Neural progenitor cell (in vitro differentiated cells): ENCODE data around the gene RINT1. TPM values are rescaled to one million over a fixed set of nuclear protein-coding genes. Genes with fewer than 3 reads are reported as not detected.

Experiments used
- DNase-seq: peaks from one replicate; pipeline ENCODE4 v3.0.0-alpha.2; 2016; ENCODE audit warnings: low spot score
- H2AFZ ChIP-seq: fragments of 200-600 bp; sonication (generic); replicated peaks from 2 replicates; pipeline ENCODE4 v1.6.1; 2016; ENCODE audit warnings: antibody characterized with exemption
- H3F3A ChIP-seq: fragments of 200-600 bp; sonication (generic); 2 replicates; pipeline ENCODE4 v1.6.1; 2016; ENCODE audit warnings: antibody characterized with exemption, low read depth
- H3K27ac ChIP-seq: fragments of 200-600 bp; sonication (generic); 2 replicates; pipeline ENCODE4 v1.5.1; 2016; ENCODE audit warnings: mild to moderate bottlenecking
- H3K27me3 ChIP-seq: fragments of 200-600 bp; sonication (generic); 2 replicates; pipeline ENCODE4 v1.6.1; 2016; ENCODE audit warnings: mild to moderate bottlenecking, moderate library complexity
- H3K36me3 ChIP-seq: fragments of 200-600 bp; sonication (generic); 2 replicates; pipeline ENCODE4 v1.5.1; 2016
- H3K4me1 ChIP-seq: fragments of 200-600 bp; sonication (generic); 2 replicates; pipeline ENCODE4 v1.6.1; 2016; ENCODE audit warnings: mixed run types
- H3K4me2 ChIP-seq: fragments of 200-600 bp; sonication (generic); 2 replicates; pipeline ENCODE4 v1.6.1; 2016
- H3K4me3 ChIP-seq: fragments of 200-600 bp; sonication (generic); 2 replicates; pipeline ENCODE4 v1.5.1; 2016
- H3K79me2 ChIP-seq: fragments of 200-600 bp; sonication (generic); 2 replicates; pipeline ENCODE4 v1.6.1; 2016; ENCODE audit warnings: low read depth
- H3K9ac ChIP-seq: fragments of 200-600 bp; sonication (generic); 2 replicates; pipeline ENCODE4 v1.6.1; 2016
- H3K9me3 ChIP-seq: fragments of 200-600 bp; sonication (generic); 2 replicates; pipeline ENCODE4 v1.5.1; 2016; ENCODE audit warnings: low read depth
- H4K20me1 ChIP-seq: fragments of 200-600 bp; sonication (generic); 2 replicates; pipeline ENCODE4 v1.6.1; 2016; ENCODE audit warnings: low read depth
- H3K27ac Mint-ChIP-seq: 3 replicates; pipeline ENCODE4 v1.8.0; 2021; ENCODE audit warnings: mixed read lengths
- H3K27me3 Mint-ChIP-seq: 2 replicates; pipeline ENCODE4 v1.8.0; 2022; ENCODE audit warnings: low read depth, mild to moderate bottlenecking, inconsistent platforms, moderate library complexity, mixed read lengths; ENCODE audit not compliant: insufficient read depth
- H3K36me3 Mint-ChIP-seq: 3 replicates; pipeline ENCODE4 v1.8.0; 2021; ENCODE audit warnings: mixed read lengths
- H3K4me1 Mint-ChIP-seq: 3 replicates; pipeline ENCODE4 v1.8.0; 2021; ENCODE audit warnings: mixed read lengths
- H3K4me3 Mint-ChIP-seq: 3 replicates; pipeline ENCODE4 v1.8.0; 2021; ENCODE audit warnings: mild to moderate bottlenecking, moderate library complexity, mixed read lengths
- H3K9me3 Mint-ChIP-seq: 3 replicates; pipeline ENCODE4 v1.8.0; 2020; ENCODE audit warnings: mixed read lengths
- CTCF ChIP-seq: fragments of 200-600 bp; sonication (generic); IDR thresholded peaks from 2 replicates; pipeline ENCODE4 v1.5.1; 2017; ENCODE audit warnings: antibody characterized with exemption, mild to moderate bottlenecking
- EZH2 ChIP-seq: fragments of 200-600 bp; sonication (generic); IDR thresholded peaks from 2 replicates; pipeline ENCODE4 v1.6.1; 2017; ENCODE audit warnings: antibody characterized with exemption, mild to moderate bottlenecking, moderate library complexity
- EZH2phosphoT487 ChIP-seq: fragments of 200-600 bp; sonication (generic); IDR thresholded peaks from 2 replicates; pipeline ENCODE4 v1.6.1; 2017; ENCODE audit warnings: antibody characterized with exemption
- total RNA-seq: library from RNA; depleted of rRNA; stranded (reverse); fragments of >200 nt; gene quantifications from 2 replicates; pipeline ENCODE4 v1.2.3, GENCODE V29; 2015; ENCODE audit warnings: low replicate concordance

Gene RINT1
- total RNA-seq, 1 donor from 2014 or later = 9.0 TPM

- Histone ChIP-seq H2AFZ (no peak overlapping the region), H3K27ac (no peak overlapping the region), H3F3A (peaks cover 2% of the 10 kb centered on the region), H3K9me3 (no peaks in the 10 kb centered on the region), H3K4me1 (peaks cover 5% of the 10 kb centered on the region), H3K36me3 (no peaks in the 10 kb centered on the region), H4K20me1 (no peaks in the 10 kb centered on the region), H3K9ac (no peak overlapping the region), H3K4me2 (no peak overlapping the region), H3K27me3 (no peaks in the 10 kb centered on the region), H3K4me3 (no peak overlapping the region), H3K79me2 (no peaks in the 10 kb centered on the region)
- Mint-ChIP-seq H3K4me3 (no peak overlapping the region), H3K27ac (peak overlapping the region; percentile 3), H3K27me3 (peaks cover 11% of the 10 kb centered on the region), H3K36me3 (no peaks in the 10 kb centered on the region), H3K4me1 (peaks cover 22% of the 10 kb centered on the region), H3K9me3 (peaks cover 9% of the 10 kb centered on the region)
- no peak for DNase-seq
- TF ChIP-seq EZH2phosphoT487 (no peak), EZH2 (no peak), CTCF (no peak)
Observed at GRCh38 chr7:105585850-105586500, 54.0 kb downstream of the RINT1 start.

GRCh38 chr7:105587909-105588635, 56.1 kb downstream of the RINT1 start:
- H3K27ac Mint-ChIP-seq = no peak overlapping the region
- H3K27me3 ChIP-seq = no peaks in the 10 kb centered on the region
- no peaks in the 10 kb centered on the region for H3K4me1 ChIP-seq
- H3K36me3 ChIP-seq = no peaks in the 10 kb centered on the region
- no peak for DNase-seq
- no peaks in the 10 kb centered on the region for H3K9me3 ChIP-seq
- H3F3A ChIP-seq = no peaks in the 10 kb centered on the region
- no peak for TF ChIP-seq CTCF
- TF ChIP-seq EZH2 = no peak
- TF ChIP-seq EZH2phosphoT487 = no peak
- H4K20me1 ChIP-seq = no peaks in the 10 kb centered on the region
- H3K9me3 Mint-ChIP-seq = peaks cover 9% of the 10 kb centered on the region
- no peak overlapping the region for H3K4me2 ChIP-seq
- no peak overlapping the region for H3K4me3 ChIP-seq
- H3K79me2 ChIP-seq = no peaks in the 10 kb centered on the region
- H3K9ac ChIP-seq = no peak overlapping the region
- H2AFZ ChIP-seq = no peak overlapping the region
- no peaks in the 10 kb centered on the region for H3K36me3 Mint-ChIP-seq
- no peak overlapping the region for H3K27ac ChIP-seq
- H3K27me3 Mint-ChIP-seq = peaks cover 11% of the 10 kb centered on the region
- no peak overlapping the region for H3K4me3 Mint-ChIP-seq
- peaks cover 10% of the 10 kb centered on the region for H3K4me1 Mint-ChIP-seq

GRCh38 chr7:105589356-105590077, 57.5 kb downstream of the RINT1 start:
- H3K4me2 ChIP-seq = no peak overlapping the region
- H3K27me3 ChIP-seq = no peaks in the 10 kb centered on the region
- no peaks in the 10 kb centered on the region for H3K79me2 ChIP-seq
- Mint-ChIP-seq H3K36me3 (no peaks in the 10 kb centered on the region), H3K27ac (no peak overlapping the region), H3K27me3 (peaks cover 10% of the 10 kb centered on the region), H3K9me3 (peaks cover 5% of the 10 kb centered on the region), H3K4me1 (peaks cover 10% of the 10 kb centered on the region), H3K4me3 (no peak overlapping the region)
- peak; percentile 80 for DNase-seq
- peak overlapping the region; percentile 83 for H2AFZ ChIP-seq
- H3F3A ChIP-seq = no peaks in the 10 kb centered on the region
- no peak overlapping the region for H3K27ac ChIP-seq
- no peak overlapping the region for H3K9ac ChIP-seq
- H3K4me3 ChIP-seq = no peak overlapping the region
- no peaks in the 10 kb centered on the region for H3K9me3 ChIP-seq
- no peaks in the 10 kb centered on the region for H3K36me3 ChIP-seq
- H3K4me1 ChIP-seq = no peaks in the 10 kb centered on the region
- TF ChIP-seq EZH2phosphoT487 (no peak), CTCF (peak; percentile 71)
- H4K20me1 ChIP-seq = no peaks in the 10 kb centered on the region
